IPS-11a (cell line): Measurements from ENCODE around the gene PKP4.

ENCODE experiments used
- H3K4me3 ChIP-seq: one replicate; pipeline ENCODE4 v1.5.1; 2013; ENCODE audit warnings: low read depth, low read length, control low read depth

Gene PKP4

DNA sequence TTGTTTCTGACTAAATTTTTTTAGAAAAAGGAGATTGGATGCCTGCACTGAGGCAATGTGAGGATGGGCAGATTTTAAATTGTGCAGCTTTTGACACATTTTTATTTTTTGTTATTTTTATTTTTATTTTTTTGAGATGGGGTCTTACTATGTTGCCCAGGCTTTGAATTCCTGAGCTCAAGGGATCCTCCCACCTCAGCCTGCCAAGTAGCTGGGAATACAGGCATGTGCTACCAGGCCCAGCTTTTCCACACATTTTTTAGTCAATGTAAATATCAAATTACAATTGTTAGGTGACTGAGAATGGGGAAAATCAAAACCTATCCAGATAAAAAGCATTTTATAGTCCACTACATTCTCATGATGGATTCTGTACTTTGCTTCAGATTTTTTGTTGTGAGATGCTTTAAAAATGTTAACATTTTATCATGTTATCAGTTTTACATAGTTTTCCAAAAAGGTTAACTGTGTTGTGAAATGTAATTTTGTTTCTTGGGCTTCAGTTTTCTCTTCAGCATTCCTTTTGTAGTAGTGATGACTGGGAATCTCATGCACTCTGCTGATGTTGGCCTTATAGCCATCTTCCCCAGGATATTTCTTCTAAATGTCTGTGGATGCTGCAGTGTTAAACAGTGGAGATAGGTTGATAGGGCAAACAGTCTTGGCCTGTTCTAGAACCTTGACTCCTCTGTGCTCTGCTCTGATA lies 41.4 kb downstream of the PKP4 start:
- H3K4me3 ChIP-seq = no peak overlapping the region

DNA sequence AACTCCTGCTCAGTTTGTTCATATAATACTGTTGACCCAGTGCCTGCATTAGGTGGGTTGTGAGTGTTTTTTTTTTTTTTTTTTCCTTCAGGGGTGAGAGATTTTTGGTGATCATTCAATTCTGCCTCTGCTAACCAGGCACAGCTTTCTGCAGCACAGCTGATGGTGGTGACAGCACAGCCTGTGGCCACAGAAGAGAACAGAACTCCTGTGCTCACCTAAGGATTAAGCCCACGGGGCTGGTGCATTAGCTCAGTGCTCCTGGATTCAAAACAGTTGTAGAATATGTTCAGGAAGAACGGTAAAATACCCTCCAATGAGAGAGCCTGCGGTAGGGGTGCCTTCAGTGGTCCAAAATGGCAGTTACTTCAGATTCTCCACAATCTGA lies 42.0 kb downstream of the PKP4 start:
- no peak overlapping the region for H3K4me3 ChIP-seq

DNA sequence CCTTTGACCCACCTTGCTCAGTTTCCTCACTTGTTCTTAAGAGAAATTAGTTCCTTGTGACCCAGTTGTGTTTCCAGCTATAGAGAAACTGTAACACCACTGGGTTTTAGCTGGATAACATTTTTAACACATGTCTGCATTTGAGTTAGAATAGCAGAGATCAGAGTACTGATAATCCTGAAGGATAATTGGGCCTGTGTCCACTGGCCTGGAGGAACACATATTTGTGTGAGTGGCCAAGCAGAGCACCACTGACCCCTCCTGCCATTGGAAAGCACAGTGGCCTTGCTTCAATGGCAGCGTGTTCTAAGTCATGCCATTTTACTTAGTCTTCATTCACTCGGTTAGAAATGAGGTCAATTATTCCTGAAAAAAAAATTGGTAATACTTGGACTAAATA lies 42.6 kb downstream of the PKP4 start:
- H3K4me3 ChIP-seq = no peak overlapping the region

GRCh38 chr2:158500333-158500732 lies 43.6 kb downstream of the PKP4 start:
- H3K4me3 ChIP-seq = no peak overlapping the region

- H3K4me3 ChIP-seq = no peak overlapping the region
Measured at GRCh38 chr2:158501301-158501700, 44.5 kb downstream of the PKP4 start.

- H3K4me3 ChIP-seq = no peak overlapping the region
Measured at GRCh38 chr2:158502974-158503373, 46.2 kb downstream of the PKP4 start.

DNA sequence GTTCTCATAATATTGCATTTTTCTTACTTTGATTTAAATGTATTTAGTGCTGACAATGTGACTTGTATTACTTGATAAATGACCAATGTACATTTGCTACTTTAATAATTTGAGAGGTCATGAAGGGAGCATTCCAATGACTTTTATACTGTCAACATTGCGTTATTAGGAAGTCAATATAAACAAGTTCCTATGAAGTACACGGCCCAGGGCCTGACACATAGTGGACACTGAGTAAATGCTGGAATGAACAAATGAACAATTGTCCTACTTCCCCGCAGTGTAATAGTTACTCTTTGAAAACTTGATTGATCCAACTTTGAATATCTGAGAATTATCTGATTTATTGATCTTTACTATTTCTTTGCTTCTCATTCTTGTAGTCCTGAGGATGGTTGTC lies 47.3 kb downstream of the PKP4 start:
- H3K4me3 ChIP-seq = no peak overlapping the region

DNA sequence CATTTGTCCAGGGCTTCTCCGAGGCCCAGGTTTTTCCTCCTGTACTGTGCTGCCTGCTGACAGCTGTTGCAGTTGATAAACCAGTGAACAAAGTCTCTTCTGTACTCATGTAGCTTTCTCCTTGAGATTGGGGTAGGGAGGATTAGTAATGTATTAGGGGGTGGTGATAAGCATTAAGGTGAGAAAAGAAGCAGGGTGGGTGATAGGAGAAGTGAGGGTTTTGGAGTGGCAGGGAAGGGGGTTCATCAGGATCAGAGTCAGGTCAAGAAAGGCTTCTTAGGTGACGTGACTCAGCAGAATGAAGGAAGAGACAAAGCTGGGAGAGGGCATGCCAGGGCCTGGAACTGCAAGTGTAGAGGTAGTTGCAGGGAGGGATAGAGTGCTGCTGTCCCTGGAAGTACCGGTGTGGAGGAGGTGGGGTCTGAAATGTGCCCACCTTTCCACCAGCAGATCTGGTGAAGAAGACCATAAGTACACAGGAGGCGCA lies 48.7 kb downstream of the PKP4 start:
- H3K4me3 ChIP-seq = no peak overlapping the region

- H3K4me3 ChIP-seq = no peak overlapping the region
Measured at GRCh38 chr2:158507141-158507540, 50.4 kb downstream of the PKP4 start.

- H3K4me3 ChIP-seq = no peak overlapping the region
Measured at GRCh38 chr2:158507679-158508078, 50.9 kb downstream of the PKP4 start.

DNA sequence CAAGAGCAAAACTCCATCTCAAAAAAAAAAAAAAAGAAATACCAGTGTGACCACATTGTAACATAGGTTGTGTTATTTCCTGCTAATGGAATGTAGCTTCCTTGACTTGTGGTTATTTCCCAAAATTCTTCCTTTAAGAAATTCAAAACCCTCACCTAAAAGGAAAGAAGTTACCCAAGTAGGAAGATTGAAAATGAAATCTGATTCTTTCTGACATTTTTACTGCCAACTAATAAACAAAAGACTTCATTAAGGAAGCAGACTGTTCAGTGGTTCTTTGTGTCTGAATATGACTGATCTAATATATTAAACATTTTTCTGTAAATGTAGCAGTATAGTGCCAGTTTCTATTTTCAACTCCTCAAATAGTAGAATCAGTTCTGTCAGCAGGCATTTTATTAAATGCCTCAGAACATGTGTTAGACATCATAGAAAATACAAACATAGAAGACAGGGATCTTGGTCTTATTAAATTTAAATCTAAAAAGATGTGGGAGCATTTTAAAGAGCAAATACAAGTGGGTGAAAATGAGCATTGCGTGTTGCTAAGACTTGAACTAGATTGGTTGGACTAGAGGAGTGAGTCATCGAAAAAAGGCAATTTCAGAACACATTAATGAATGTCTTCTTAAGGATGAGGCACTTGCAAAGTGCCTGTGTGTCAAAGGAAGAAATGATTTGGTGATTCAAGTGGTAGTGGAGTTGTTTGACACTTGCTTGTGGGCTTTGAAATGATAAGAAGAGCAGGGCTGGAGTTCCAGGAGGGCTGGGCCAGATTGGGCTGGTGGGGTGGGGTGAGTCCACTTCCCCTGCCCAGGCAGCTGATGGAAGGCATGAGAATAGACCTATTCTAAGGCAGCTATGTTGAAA lies 53.4 kb downstream of the PKP4 start:
- no peak overlapping the region for H3K4me3 ChIP-seq

DNA sequence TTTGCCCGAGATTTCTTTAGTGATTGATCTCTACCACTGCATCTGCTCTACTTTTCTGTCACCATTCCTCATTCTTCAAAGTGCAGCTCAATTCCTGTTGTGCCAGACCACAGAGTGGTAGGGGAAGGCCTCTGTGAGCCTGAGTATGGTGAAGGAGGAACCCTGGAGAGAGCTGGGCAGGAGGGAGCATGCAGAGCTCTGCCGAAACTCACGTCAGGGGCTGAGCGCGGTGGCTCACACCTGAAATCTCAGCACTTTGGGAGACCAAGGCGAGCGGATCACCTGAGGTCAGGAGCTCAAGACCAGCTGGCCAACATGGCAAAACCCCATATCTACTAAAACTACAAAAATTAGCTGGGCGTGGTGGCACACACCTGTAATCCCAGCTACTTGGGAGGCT lies 54.1 kb downstream of the PKP4 start:
- H3K4me3 ChIP-seq = no peak overlapping the region

- H3K4me3 ChIP-seq = no peak overlapping the region
Measured at GRCh38 chr2:158511706-158512105, 55.0 kb downstream of the PKP4 start.

GRCh38 chr2:158512323-158512722 lies 55.6 kb downstream of the PKP4 start:
- H3K4me3 ChIP-seq = no peak overlapping the region

- H3K4me3 ChIP-seq = no peak overlapping the region
Measured at GRCh38 chr2:158513841-158514240, 57.1 kb downstream of the PKP4 start.

DNA sequence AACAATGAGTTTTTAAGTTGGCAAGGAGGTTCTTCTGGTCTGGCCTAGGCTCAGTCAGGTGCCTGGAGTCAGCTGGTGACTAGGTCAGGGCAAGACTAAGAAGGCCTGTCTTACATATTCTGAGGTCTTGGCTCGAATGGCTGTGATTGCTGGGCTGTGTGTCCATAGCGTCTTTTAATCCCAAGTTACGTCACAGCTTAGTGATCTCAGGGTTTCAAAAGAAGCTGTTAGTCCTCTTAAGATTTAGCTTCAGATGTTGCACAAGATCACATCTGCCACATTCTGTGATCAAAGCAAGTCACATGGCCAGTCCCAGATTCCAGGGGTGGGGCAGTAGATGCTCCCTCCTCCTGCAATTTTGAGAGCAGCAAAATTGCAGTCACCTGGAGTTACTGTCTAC lies 61.3 kb downstream of the PKP4 start:
- no peak overlapping the region for H3K4me3 ChIP-seq

DNA sequence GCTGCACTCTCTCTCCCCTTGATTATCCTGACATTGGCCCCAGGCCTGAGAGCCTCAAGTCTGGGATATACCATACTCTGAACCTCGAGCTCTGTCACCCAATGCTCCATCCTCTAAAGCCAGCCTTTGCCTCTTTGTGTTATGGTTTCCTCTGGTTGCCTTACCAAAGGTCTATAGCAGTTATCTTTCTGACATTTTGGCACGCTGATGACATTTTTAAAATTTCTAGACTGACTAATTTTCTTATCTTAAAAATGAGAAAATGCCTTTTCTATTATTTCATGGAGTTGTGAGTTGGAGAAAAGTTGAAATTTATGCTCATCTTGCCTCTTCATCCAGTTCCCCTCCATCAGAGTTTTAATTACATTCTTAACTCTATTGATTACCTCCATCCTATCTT lies 62.7 kb downstream of the PKP4 start:
- H3K4me3 ChIP-seq = no peak overlapping the region

- H3K4me3 ChIP-seq = no peak overlapping the region
Measured at GRCh38 chr2:158529379-158530259, 72.9 kb downstream of the PKP4 start.

- no peak overlapping the region for H3K4me3 ChIP-seq
Measured at GRCh38 chr2:158530829-158531228, 74.1 kb downstream of the PKP4 start.

GRCh38 chr2:158533009-158533408 lies 76.3 kb downstream of the PKP4 start:
- no peak overlapping the region for H3K4me3 ChIP-seq
